ENCODE results near the gene COLEC11. TPM values are rescaled to one million over a fixed set of nuclear protein-coding genes. Genes with fewer than 3 reads are reported as not detected.

COLEC11 gene
- total RNA-seq, 1 donor from 2014 or later, result not detected

DNA sequence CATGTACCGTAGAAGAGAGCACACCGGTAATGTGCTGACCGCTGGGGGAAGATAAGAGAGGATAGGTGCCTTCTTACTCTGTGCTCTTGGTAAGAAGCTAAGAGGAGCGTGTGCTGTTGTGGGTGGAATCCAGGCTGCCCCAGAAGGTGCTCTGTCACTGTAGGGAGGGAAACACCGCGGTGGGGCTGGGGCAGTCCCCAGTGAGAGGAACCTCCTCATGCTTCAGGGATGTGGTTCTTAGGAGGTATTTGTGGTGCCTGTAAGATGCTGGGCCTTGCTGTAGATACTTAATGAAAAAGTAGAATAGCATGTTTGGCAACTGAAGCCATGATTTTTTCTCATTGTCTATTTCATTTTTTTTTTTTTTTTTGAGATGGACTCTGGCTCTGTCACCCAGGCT lies 1.1 kb downstream of the COLEC11 start:
- no peak for DNase-seq (ENCODE audit: low spot score, unreplicated experiment)
- Mint-ChIP-seq H3K9me3 (ENCODE audit: low read depth) (no peaks in the 10 kb centered on the region), H3K27ac (no peak overlapping the region), H3K4me1 (ENCODE audit: low read depth) (peaks cover 8% of the 10 kb centered on the region), H3K36me3 (ENCODE audit: insufficient read depth) (peaks cover 9% of the 10 kb centered on the region), H3K27me3 (peaks cover 8% of the 10 kb centered on the region), H3K4me3 (ENCODE audit: low read depth) (no peak overlapping the region)
- TF ChIP-seq, protein P1, sequence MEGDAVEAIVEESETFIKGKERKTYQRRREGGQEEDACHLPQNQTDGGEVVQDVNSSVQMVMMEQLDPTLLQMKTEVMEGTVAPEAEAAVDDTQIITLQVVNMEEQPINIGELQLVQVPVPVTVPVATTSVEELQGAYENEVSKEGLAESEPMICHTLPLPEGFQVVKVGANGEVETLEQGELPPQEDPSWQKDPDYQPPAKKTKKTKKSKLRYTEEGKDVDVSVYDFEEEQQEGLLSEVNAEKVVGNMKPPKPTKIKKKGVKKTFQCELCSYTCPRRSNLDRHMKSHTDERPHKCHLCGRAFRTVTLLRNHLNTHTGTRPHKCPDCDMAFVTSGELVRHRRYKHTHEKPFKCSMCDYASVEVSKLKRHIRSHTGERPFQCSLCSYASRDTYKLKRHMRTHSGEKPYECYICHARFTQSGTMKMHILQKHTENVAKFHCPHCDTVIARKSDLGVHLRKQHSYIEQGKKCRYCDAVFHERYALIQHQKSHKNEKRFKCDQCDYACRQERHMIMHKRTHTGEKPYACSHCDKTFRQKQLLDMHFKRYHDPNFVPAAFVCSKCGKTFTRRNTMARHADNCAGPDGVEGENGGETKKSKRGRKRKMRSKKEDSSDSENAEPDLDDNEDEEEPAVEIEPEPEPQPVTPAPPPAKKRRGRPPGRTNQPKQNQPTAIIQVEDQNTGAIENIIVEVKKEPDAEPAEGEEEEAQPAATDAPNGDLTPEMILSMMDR (IDR thresholded peaks at IDR 0.05; ENCODE audit: unreplicated experiment), result no peak

DNA sequence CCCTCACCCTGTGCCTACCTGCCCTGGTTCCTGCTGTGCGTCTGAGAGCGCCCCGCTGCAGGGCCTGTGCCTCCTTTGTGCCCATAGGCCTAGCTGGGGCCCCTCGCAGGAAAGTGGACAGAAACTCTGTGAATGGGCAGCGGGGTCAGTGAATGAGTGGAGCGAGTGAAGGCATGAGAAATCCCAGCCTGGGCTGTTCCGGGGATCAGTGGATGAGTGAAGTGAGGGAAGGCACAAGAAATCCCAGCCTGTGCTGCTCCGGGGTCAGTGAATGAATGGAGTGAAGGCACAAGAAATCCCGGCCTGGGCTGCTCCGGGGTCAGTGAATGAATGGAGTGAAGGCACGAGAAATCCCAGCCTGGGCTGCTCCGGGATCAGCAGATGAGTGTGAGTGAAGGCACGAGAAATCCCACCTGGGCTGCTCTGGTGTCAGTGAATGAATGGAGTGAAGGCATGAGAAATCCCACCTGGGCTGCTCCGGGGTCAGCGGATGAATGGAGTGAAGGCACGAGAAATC lies 2.0 kb downstream of the COLEC11 start:
- Mint-ChIP-seq H3K27me3 (peaks cover 8% of the 10 kb centered on the region), H3K27ac (no peak overlapping the region), H3K36me3 (ENCODE audit: insufficient read depth) (peaks cover 9% of the 10 kb centered on the region), H3K4me3 (ENCODE audit: low read depth) (no peak overlapping the region), H3K4me1 (ENCODE audit: low read depth) (peaks cover 8% of the 10 kb centered on the region), H3K9me3 (ENCODE audit: low read depth) (no peaks in the 10 kb centered on the region)
- TF ChIP-seq, protein P1 (IDR thresholded peaks at IDR 0.05; ENCODE audit: unreplicated experiment), result no peak
- no peak for DNase-seq (ENCODE audit: low spot score, unreplicated experiment)

DNA sequence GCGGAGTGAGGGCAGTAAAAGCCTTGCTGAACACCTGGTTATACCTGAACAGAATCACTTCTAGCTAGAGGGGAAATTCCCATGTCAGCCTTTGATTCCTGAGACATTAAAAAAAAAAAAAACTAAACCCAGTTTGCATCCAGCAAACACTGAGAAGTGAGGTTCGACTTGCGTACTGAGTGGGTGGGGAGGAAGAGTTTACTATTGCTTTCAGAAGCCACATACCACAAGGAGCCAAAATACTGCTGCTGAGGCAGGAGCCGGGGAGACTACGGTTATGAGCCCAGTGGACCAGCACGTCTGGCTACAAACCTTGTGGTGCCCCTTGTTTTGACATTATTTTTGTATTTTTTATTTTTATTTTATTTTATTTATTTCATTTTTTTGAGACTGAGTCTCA lies 2.7 kb downstream of the COLEC11 start:
- Mint-ChIP-seq H3K27ac (no peak overlapping the region), H3K4me3 (ENCODE audit: low read depth) (no peak overlapping the region), H3K4me1 (ENCODE audit: low read depth) (peaks cover 8% of the 10 kb centered on the region), H3K9me3 (ENCODE audit: low read depth) (no peaks in the 10 kb centered on the region), H3K27me3 (peaks cover 8% of the 10 kb centered on the region), H3K36me3 (ENCODE audit: insufficient read depth) (peaks cover 7% of the 10 kb centered on the region)
- no peak for DNase-seq (ENCODE audit: low spot score, unreplicated experiment)
- TF ChIP-seq, protein P1 (IDR thresholded peaks at IDR 0.05; ENCODE audit: unreplicated experiment), result no peak

DNA sequence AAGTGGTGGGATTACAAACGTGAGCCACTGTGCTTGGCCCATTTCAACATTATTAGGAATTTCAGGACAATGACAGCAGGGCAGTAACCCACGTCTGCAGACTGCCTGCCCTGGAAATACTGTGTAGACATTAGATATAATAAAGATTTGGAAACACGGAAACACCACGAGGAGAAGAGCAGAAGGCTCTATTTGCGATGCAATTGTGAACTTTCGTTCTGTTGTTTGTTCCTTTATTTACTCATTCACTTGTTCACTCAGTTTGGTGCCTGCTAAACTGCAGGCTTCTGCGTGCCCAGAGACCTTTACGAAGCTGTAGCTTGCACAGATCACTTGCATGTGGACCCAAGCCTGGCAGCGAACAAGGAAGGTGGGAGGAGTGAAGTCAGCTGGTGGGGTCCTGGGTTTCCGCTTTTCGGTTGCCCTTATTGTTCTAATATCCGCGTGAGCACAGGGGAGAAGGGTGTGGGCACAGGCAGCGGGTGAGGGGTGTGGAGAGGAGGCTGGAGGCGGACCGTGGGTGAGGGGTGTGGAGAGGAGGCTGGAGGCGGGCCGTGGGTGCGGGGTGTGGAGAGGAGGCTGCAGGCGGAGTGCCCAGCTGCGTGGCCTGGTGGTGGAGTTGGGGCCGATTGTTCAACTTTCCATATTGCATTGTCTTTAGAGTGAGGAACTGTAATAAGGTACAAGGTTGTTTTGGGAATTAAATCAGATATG lies 3.4 kb downstream of the COLEC11 start:
- peaks cover 8% of the 10 kb centered on the region for H3K4me1 Mint-ChIP-seq (ENCODE audit: low read depth)
- H3K27ac Mint-ChIP-seq, result no peak overlapping the region
- no peak for DNase-seq (ENCODE audit: low spot score, unreplicated experiment)
- peaks cover 2% of the 10 kb centered on the region for H3K36me3 Mint-ChIP-seq (ENCODE audit: insufficient read depth)
- peaks cover 11% of the 10 kb centered on the region for H3K27me3 Mint-ChIP-seq
- no peak overlapping the region for H3K4me3 Mint-ChIP-seq (ENCODE audit: low read depth)
- H3K9me3 Mint-ChIP-seq (ENCODE audit: low read depth), result no peaks in the 10 kb centered on the region
- TF ChIP-seq, protein P1 (IDR thresholded peaks at IDR 0.05; ENCODE audit: unreplicated experiment), result no peak

DNA sequence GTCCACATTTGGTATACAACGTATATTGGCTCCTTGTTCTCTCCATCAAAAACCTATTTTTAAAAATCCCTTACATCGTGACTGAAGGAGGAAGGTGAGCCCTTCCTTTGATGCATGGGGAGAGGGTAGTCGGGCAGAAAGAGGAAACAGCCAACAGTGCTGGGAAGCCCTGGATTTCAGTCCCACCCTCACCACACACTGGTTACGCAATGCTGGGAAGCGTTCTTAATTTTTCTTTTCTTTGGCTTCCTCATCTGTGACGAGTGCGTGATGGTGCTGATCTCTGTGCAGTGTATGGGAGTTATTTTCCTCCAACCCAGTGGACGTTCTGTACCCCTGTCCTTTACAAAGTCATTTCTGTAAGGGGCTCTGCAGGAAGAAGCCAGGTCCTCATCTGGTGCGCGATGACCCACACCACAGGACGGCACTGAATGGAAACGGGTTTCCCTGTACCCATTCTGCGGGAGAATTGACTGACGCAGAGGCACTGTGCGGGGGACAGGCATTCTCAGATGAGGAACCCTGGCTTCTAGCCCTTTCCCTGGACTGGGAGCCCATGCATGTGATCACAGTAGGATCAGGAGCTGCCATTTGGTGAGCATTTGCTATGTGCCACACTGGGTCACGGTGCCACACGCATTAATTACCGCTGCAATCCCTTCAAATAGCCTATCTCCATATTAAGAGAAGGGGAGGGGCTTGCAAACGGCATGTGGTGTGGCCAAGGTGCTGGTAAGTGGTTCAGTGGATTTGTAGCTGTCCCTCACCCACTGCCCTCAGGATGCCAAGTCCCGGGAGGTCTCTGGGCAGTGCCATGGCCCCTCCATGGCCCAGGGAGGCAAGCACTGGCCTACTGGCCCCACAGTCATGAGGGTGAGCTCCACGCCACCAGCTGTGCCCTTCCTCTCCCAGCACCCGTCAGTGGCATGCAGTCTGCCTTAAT lies 4.3 kb downstream of the COLEC11 start:
- Mint-ChIP-seq H3K9me3 (ENCODE audit: low read depth) (no peaks in the 10 kb centered on the region), H3K27me3 (peaks cover 11% of the 10 kb centered on the region), H3K36me3 (ENCODE audit: insufficient read depth) (no peaks in the 10 kb centered on the region), H3K4me3 (ENCODE audit: low read depth) (no peak overlapping the region), H3K27ac (no peak overlapping the region), H3K4me1 (ENCODE audit: low read depth) (peaks cover 8% of the 10 kb centered on the region)
- TF ChIP-seq, protein P1 (IDR thresholded peaks at IDR 0.05; ENCODE audit: unreplicated experiment), result no peak
- no peak for DNase-seq (ENCODE audit: low spot score, unreplicated experiment)
